Activated CD8-positive, alpha-beta T cell treated with anti-CD3 and anti-CD28 coated beads, Interleukin-2, amount 10 ng/mL, durations not matched to agents 7 days and 5 days (primary cell): ENCODE measurements around the gene DHX58. TPM values are rescaled to one million over a fixed set of nuclear protein-coding genes. Genes with fewer than 3 reads are reported as not detected.

ENCODE experiments used
- ATAC-seq: fragments of 150-1000 bp; cut with Tn5 transposase; one replicate; pipeline ENCODE4 v1.10.0; 2021; ENCODE audit warnings: moderate library complexity
- CTCF ChIA-PET: fragments of 350-600 bp; sonication (Branson Sonifier 250); formaldehyde crosslinking; loops from one replicate; lab custom pipeline; 2021; ENCODE audit warnings: antibody characterized with exemption; lab: Charles Lee
- POLR2A ChIA-PET: fragments of 350-600 bp; sonication (Branson Sonifier 250); formaldehyde crosslinking; loops from one replicate; lab custom pipeline; 2021; ENCODE audit warnings: antibody characterized with exemption; lab: Charles Lee
- DNase-seq: peaks from one replicate; pipeline ENCODE4 v3.0.0-alpha.2; 2020
- H3K27ac Mint-ChIP-seq: one replicate; pipeline ENCODE4 v1.8.0; 2021; ENCODE audit warnings: mild to moderate bottlenecking, mixed read lengths
- H3K27me3 Mint-ChIP-seq: one replicate; pipeline ENCODE4 v1.8.0; 2021; ENCODE audit warnings: low read depth, mixed read lengths
- H3K36me3 Mint-ChIP-seq: one replicate; pipeline ENCODE4 v1.8.0; 2021; ENCODE audit warnings: low read depth, mixed read lengths
- H3K4me1 Mint-ChIP-seq: one replicate; pipeline ENCODE4 v1.8.0; 2021; ENCODE audit warnings: low read depth, mixed read lengths
- H3K4me3 Mint-ChIP-seq: one replicate; pipeline ENCODE4 v1.8.0; 2021; ENCODE audit warnings: mild to moderate bottlenecking, mixed read lengths
- H3K9me3 Mint-ChIP-seq: one replicate; pipeline ENCODE4 v1.8.0; 2022; ENCODE audit warnings: mixed read lengths; ENCODE audit not compliant: insufficient read depth
- total RNA-seq, 2 experiments: library from RNA; stranded (reverse); gene quantifications; one replicate each; pipeline ENCODE4 v1.2.3, GENCODE V29; 2021

The DHX58 gene
- total RNA-seq, 2 experiments from 2014 or later, result 71.9 to 72.9 TPM

GRCh38 chr17:42096360-42097111 is 16.0 kb downstream of the DHX58 start:
- peaks cover 11% of the 10 kb centered on the region for H3K4me1 Mint-ChIP-seq
- H3K9me3 Mint-ChIP-seq, result no peaks in the 10 kb centered on the region
- POLR2A ChIA-PET, result no interaction called here
- ATAC-seq (no peak), DNase-seq (no peak)
- no peak overlapping the region for H3K27ac Mint-ChIP-seq
- no peak overlapping the region for H3K4me3 Mint-ChIP-seq
- CTCF ChIA-PET, result interaction anchor here (1.0 to 1.6 kb wide), 5 partner anchors 20 to 76 kb away, joined by 3 to 5 read pairs (median 3); partner anchors contain the start of gene NKIRAS2
- H3K36me3 Mint-ChIP-seq, result peaks cover 2% of the 10 kb centered on the region
- H3K27me3 Mint-ChIP-seq, result peaks cover 19% of the 10 kb centered on the region

GRCh38 chr17:42094375-42095069 is 18.0 kb downstream of the DHX58 start:
- peaks cover 11% of the 10 kb centered on the region for H3K4me1 Mint-ChIP-seq
- no peak overlapping the region for H3K4me3 Mint-ChIP-seq
- ChIA-PET CTCF (no interaction called here), POLR2A (no interaction called here)
- ATAC-seq (no peak), DNase-seq (no peak)
- H3K9me3 Mint-ChIP-seq, result no peaks in the 10 kb centered on the region
- no peak overlapping the region for H3K27ac Mint-ChIP-seq
- no peaks in the 10 kb centered on the region for H3K36me3 Mint-ChIP-seq
- peaks cover 29% of the 10 kb centered on the region for H3K27me3 Mint-ChIP-seq

GRCh38 chr17:42092939-42093338 is 19.6 kb downstream of the DHX58 start:
- DNase-seq, result no peak
- no peak overlapping the region for H3K4me3 Mint-ChIP-seq
- CTCF ChIA-PET, result no interaction called here
- no peak overlapping the region for H3K27ac Mint-ChIP-seq
- H3K4me1 Mint-ChIP-seq, result peaks cover 7% of the 10 kb centered on the region
- H3K27me3 Mint-ChIP-seq, result peaks cover 28% of the 10 kb centered on the region
- POLR2A ChIA-PET, result no interaction called here
- H3K36me3 Mint-ChIP-seq, result no peaks in the 10 kb centered on the region
- ATAC-seq, result no peak
- no peaks in the 10 kb centered on the region for H3K9me3 Mint-ChIP-seq

- POLR2A ChIA-PET, result interaction anchor here (0.6 to 1.3 kb wide), 3 partner anchors 21 to 1674 kb away, joined by 3 to 4 read pairs (median 3); partner anchors contain the start of gene TOP2A
- H3K27ac Mint-ChIP-seq, result no peak overlapping the region
- peaks cover 14% of the 10 kb centered on the region for H3K27me3 Mint-ChIP-seq
- no peak overlapping the region for H3K4me3 Mint-ChIP-seq
- peaks cover 1% of the 10 kb centered on the region for H3K4me1 Mint-ChIP-seq
- DNase-seq, result no peak
- H3K9me3 Mint-ChIP-seq, result no peaks in the 10 kb centered on the region
- no peak for ATAC-seq
- H3K36me3 Mint-ChIP-seq, result no peaks in the 10 kb centered on the region
- CTCF ChIA-PET, result interaction anchor here (0.9 to 2.0 kb wide), 5 partner anchors 10 to 128 kb away, joined by 3 to 8 read pairs (median 7); no protein-coding TSS in a partner anchor
Observed at GRCh38 chr17:42090964-42091790, 21.3 kb downstream of the DHX58 start.

GRCh38 chr17:42088736-42089135 is 23.8 kb downstream of the DHX58 start:
- DNase-seq (no peak), ATAC-seq (no peak)
- POLR2A ChIA-PET, result no interaction called here
- peaks cover 1% of the 10 kb centered on the region for H3K4me1 Mint-ChIP-seq
- H3K9me3 Mint-ChIP-seq, result no peaks in the 10 kb centered on the region
- CTCF ChIA-PET, result interaction anchor here (1.6 to 2.2 kb wide), 2 partner anchors 21 to 23 kb away, joined by 5 to 6 read pairs; no protein-coding TSS in a partner anchor
- no peaks in the 10 kb centered on the region for H3K36me3 Mint-ChIP-seq
- H3K27me3 Mint-ChIP-seq, result peaks cover 12% of the 10 kb centered on the region
- H3K27ac Mint-ChIP-seq, result no peak overlapping the region
- H3K4me3 Mint-ChIP-seq, result no peak overlapping the region

- Mint-ChIP-seq H3K4me3 (no peak overlapping the region), H3K27ac (no peak overlapping the region), H3K9me3 (no peaks in the 10 kb centered on the region), H3K36me3 (no peaks in the 10 kb centered on the region), H3K4me1 (no peaks in the 10 kb centered on the region), H3K27me3 (peaks cover 12% of the 10 kb centered on the region)
- no peak for DNase-seq
- CTCF ChIA-PET, result interaction anchor here (1.6 to 2.2 kb wide), 2 partner anchors 20 to 23 kb away, joined by 5 to 6 read pairs; no protein-coding TSS in a partner anchor
- POLR2A ChIA-PET, result no interaction called here
- ATAC-seq, result no peak
Observed at GRCh38 chr17:42087736-42088705, 24.5 kb downstream of the DHX58 start.

GRCh38 chr17:42087042-42087701 is 25.3 kb downstream of the DHX58 start:
- Mint-ChIP-seq H3K4me3 (no peak overlapping the region), H3K27ac (no peak overlapping the region), H3K27me3 (peaks cover 12% of the 10 kb centered on the region), H3K4me1 (no peaks in the 10 kb centered on the region), H3K36me3 (no peaks in the 10 kb centered on the region), H3K9me3 (no peaks in the 10 kb centered on the region)
- CTCF ChIA-PET, result no interaction called here
- ATAC-seq (no peak), DNase-seq (no peak)
- POLR2A ChIA-PET, result no interaction called here

- CTCF ChIA-PET, result interaction anchor here (2.3 kb wide), 1 partner anchor 20 kb away, joined by 9 read pairs; no protein-coding TSS in a partner anchor
- Mint-ChIP-seq H3K4me3 (no peak overlapping the region), H3K36me3 (no peaks in the 10 kb centered on the region), H3K27me3 (no peaks in the 10 kb centered on the region), H3K27ac (no peak overlapping the region), H3K9me3 (no peaks in the 10 kb centered on the region), H3K4me1 (no peaks in the 10 kb centered on the region)
- DNase-seq, result no peak
- POLR2A ChIA-PET, result interaction anchor here (0.7 kb wide), 1 partner anchor 61 kb away, joined by 3 read pairs; no protein-coding TSS in a partner anchor
- no peak for ATAC-seq
Observed at GRCh38 chr17:42081516-42082129, 30.9 kb downstream of the DHX58 start.

- no peaks in the 10 kb centered on the region for H3K4me1 Mint-ChIP-seq
- ChIA-PET CTCF (interaction anchor here (0.9 to 2.3 kb wide), 3 partner anchors 12 to 54 kb away, joined by 4 to 9 read pairs (median 5); no protein-coding TSS in a partner anchor), POLR2A (no interaction called here)
- no peaks in the 10 kb centered on the region for H3K9me3 Mint-ChIP-seq
- no peak for DNase-seq
- no peak for ATAC-seq
- no peaks in the 10 kb centered on the region for H3K27me3 Mint-ChIP-seq
- no peaks in the 10 kb centered on the region for H3K36me3 Mint-ChIP-seq
- no peak overlapping the region for H3K4me3 Mint-ChIP-seq
- H3K27ac Mint-ChIP-seq, result no peak overlapping the region
Observed at GRCh38 chr17:42079541-42079940, 33.0 kb downstream of the DHX58 start.
